ENCODE results near the gene JAG2. TPM values are rescaled to one million over a fixed set of nuclear protein-coding genes. Genes with fewer than 3 reads are reported as not detected.

JAG2 gene
- total and polyA plus RNA-seq, 8 donors: 10.1 to 34.2 (median 14.6) TPM

DNA sequence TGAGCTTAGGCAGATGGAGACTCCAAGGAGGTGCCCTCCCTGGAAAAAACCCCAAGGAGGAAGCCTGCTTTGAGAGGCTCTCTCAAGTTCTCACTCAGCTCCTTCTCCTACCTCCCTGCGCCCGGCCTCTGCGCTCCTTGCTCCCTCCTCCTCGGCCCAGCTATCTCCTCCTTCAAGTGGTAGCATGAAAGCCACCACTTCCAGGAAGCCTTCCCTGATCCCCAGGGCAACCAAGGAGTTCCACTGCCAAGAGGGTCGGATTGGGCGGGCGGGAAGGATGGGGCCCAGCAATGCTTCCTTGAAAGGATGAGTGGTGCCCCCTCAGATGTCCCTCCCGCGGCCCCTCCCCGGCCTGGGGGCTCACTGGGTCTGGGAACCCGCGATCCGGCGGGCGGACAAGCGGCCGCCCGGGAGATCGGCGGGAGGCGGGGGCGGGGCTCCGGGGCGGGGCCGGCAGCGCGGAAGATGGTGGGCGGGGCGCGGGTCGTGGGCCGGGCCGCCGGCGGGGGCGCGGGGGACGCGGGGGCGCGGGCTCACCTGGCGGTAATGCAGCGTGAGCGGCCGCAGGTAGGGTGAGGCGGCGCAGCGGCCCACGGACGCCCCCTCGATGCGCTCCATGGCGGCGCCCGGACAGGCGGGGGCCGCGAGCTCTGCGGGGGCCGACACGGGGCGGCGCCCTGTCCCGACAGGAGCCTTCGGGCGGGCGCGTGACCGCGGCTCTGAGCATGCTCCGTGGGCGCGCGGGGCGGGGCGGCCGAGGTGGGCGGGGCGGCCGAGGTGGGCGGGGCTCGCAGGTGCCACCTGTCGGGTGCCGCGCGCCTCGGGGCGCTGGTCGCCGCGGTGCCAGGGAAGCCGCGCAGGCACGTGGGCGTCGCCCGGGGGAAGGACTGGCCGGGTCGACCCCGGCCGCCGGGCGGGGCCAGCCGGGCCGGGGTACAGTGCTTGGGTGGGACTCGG, 12.3 kb upstream of the JAG2 start, which contains the start of gene NUDT14:
Gene NUDT14 (minus strand): TSS at position 721 of the 957 bp plus-strand sequence. CDS start 103 bp downstream, at position 618.
- TF ChIP-seq, protein P1, sequence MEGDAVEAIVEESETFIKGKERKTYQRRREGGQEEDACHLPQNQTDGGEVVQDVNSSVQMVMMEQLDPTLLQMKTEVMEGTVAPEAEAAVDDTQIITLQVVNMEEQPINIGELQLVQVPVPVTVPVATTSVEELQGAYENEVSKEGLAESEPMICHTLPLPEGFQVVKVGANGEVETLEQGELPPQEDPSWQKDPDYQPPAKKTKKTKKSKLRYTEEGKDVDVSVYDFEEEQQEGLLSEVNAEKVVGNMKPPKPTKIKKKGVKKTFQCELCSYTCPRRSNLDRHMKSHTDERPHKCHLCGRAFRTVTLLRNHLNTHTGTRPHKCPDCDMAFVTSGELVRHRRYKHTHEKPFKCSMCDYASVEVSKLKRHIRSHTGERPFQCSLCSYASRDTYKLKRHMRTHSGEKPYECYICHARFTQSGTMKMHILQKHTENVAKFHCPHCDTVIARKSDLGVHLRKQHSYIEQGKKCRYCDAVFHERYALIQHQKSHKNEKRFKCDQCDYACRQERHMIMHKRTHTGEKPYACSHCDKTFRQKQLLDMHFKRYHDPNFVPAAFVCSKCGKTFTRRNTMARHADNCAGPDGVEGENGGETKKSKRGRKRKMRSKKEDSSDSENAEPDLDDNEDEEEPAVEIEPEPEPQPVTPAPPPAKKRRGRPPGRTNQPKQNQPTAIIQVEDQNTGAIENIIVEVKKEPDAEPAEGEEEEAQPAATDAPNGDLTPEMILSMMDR (IDR thresholded peaks at IDR 0.05): no peak
- intact Hi-C loops (cut with DNase I): no loop called here
- ATAC-seq (peak; percentile 91), DNase-seq (peak in 3 of 4 donors; percentile 67 to 94 (median 82))
- peak within 1 kb of the TSS; percentile 38 to 44 for H3K27ac ChIP-seq
- peaks cover 0 to 10% of the 10 kb centered on the region in 2 donors for H3K27me3 ChIP-seq
- H3K9me3 ChIP-seq: no peaks in the 10 kb centered on the region
- H3K4me1 ChIP-seq: peaks cover 7 to 25% of the 10 kb centered on the region in 2 donors
- no peaks in the 10 kb centered on the region for H3K36me3 ChIP-seq
- peak within 1 kb of the TSS; percentile 45 to 56 for H3K4me3 ChIP-seq

DNA sequence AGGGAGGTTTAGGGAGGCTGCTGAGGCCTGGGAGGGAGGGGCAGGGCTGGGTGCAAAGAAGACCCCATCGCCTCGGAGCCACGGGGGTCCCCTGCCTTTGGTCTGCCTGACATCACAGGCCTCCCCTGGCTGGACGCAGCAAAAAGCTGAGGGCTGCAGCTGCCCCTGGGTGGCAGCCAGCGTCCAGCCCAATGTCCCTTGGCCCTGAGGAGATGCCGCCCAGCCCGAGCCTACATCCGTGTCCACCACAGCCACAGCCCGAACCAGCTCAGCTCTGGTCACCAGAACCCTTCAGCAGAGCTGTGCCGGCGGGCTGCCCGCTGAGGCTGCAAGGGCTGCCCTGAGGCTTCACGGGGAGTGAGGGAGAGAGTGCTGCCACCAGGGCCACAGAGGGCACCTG, 10.6 kb upstream of the JAG2 start:
- TF ChIP-seq, protein P1 (IDR thresholded peaks at IDR 0.05): no peak
- DNase-seq (no peak), ATAC-seq (no peak)
- peaks cover 0 to 14% of the 10 kb centered on the region in 2 donors for H3K27me3 ChIP-seq
- H3K27ac ChIP-seq: no peak overlapping the region
- no peaks in the 10 kb centered on the region for H3K36me3 ChIP-seq
- peaks cover 7 to 40% of the 10 kb centered on the region in 2 donors for H3K4me1 ChIP-seq
- no peaks in the 10 kb centered on the region for H3K9me3 ChIP-seq
- intact Hi-C loops (cut with DNase I): no loop called here
- no peak overlapping the region for H3K4me3 ChIP-seq

DNA sequence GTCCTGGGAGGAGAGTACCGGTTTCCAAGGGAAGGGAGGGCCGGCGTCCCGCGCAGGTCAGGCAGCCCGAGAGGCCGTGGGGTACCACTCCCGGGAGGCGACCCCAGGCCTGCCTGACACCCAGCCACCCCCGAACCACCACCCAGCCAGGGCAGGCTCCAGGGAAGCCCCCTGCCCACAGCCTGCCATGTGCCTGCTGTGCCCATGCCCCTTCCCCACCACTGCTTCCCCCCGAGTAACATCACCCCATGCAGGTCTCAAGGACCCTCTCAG, 10.2 kb upstream of the JAG2 start:
- Histone ChIP-seq H3K4me1 (peaks cover 7 to 40% of the 10 kb centered on the region in 2 donors), H3K27me3 (peaks cover 0 to 17% of the 10 kb centered on the region in 2 donors), H3K4me3 (no peak overlapping the region), H3K36me3 (no peaks in the 10 kb centered on the region), H3K9me3 (no peaks in the 10 kb centered on the region), H3K27ac (no peak overlapping the region)
- intact Hi-C loops (cut with DNase I): no loop called here
- TF ChIP-seq, protein P1 (IDR thresholded peaks at IDR 0.05): no peak
- ATAC-seq: no peak
- DNase-seq: no peak

DNA sequence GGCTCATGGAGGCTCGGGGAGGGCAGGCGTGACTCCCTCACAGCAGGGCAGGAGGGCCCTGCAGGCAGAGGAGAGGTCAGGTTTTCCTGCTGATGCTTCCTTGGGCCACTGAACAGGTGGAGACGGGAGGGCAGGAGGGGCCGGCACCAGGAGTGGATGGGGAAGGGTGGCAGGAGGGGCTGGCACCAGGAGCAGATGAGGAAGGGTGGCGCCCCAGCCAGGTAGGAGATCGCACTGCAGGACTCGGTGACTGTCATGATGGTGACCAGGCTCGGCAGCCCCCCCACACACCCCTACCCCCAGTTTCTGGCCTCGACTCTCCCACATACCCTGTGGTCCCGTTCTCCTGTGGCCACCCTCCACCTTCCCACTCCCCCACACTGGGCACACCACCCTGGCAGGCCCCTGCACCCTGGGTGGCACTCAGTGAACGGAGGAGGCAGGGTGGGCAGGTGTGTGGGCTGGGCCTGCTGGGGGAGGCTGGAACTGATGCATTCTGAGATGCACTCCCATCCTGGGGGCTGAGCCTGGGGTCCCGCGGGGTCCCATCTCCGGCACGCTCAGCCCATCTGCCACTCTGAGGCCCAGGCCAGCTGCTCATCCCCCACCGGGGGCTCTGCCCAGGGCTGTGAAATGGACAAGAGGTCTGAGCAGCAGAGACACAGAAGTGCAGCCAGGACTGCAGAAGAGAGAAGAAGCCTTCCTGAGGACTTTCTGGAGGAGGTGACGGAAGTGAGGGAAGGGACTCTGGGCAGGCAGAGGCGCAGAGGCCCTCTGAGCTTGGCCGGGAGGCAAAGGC, 9.7 kb upstream of the JAG2 start:
- H3K4me1 ChIP-seq: peaks cover 7 to 40% of the 10 kb centered on the region in 2 donors
- H3K36me3 ChIP-seq: no peaks in the 10 kb centered on the region
- no peak for ATAC-seq
- peaks cover 0 to 17% of the 10 kb centered on the region in 2 donors for H3K27me3 ChIP-seq
- no peak for DNase-seq
- H3K4me3 ChIP-seq: no peak overlapping the region
- intact Hi-C loops (cut with DNase I): no loop called here
- TF ChIP-seq, protein P1 (IDR thresholded peaks at IDR 0.05): no peak
- H3K9me3 ChIP-seq: no peaks in the 10 kb centered on the region
- H3K27ac ChIP-seq: no peak overlapping the region

DNA sequence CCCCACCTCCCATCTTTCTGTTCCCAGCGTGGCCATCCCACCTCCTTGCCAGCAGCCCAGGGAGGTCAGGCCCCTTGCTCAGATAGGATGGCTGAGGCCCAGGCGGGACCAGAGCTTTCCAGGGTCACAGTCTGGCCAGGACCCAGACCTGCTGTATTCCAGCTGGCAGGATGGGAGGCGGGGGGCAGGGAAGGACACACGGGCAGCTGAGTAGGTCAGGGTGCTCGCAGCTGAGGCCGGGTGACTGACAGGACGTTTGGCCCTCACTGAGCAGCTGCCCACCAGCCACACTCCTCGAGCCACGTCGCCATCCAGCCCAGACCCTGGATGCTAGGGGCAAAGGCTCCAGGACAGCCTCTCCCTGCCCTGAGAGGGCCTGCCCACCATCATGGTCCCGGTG, 8.5 kb upstream of the JAG2 start:
- Histone ChIP-seq H3K9me3 (no peaks in the 10 kb centered on the region), H3K4me1 (peaks cover 7 to 37% of the 10 kb centered on the region in 2 donors), H3K27ac (no peak overlapping the region), H3K27me3 (peaks cover 0 to 14% of the 10 kb centered on the region in 2 donors), H3K4me3 (no peak overlapping the region), H3K36me3 (no peaks in the 10 kb centered on the region)
- ATAC-seq (no peak), DNase-seq (no peak)
- TF ChIP-seq, protein P1 (IDR thresholded peaks at IDR 0.05): no peak
- intact Hi-C loops (cut with DNase I): no loop called here
